DOHH2 (cell line): Measurements from ENCODE around the gene C2CD2L.

Source experiments
- CTCF ChIP-seq: fragments of 200-600 bp; sonication (generic); IDR thresholded peaks from one replicate; pipeline ENCODE4 v1.5.1; 2014; ENCODE audit warnings: antibody characterized with exemption, mild to moderate bottlenecking, low read depth, low read length; ENCODE audit not compliant: poor library complexity, severe bottlenecking
- EZH2phosphoT487 ChIP-seq: fragments of 200-600 bp; sonication (generic); IDR thresholded peaks from 2 replicates; pipeline ENCODE4 v1.6.1; 2017; ENCODE audit warnings: borderline replicate concordance, mild to moderate bottlenecking, antibody characterized with exemption, low read length, moderate library complexity, mixed read lengths

- TF ChIP-seq CTCF: no peak
- TF ChIP-seq EZH2phosphoT487: no peak
Observed at GRCh38 chr11:119125821-119126220, 18.7 kb downstream of the C2CD2L start.
